ENCODE measurements around the gene GSC. TPM values are rescaled to one million over a fixed set of nuclear protein-coding genes. Genes with fewer than 3 reads are reported as not detected.
A peak's percentile ranks its signal among the peaks of the same experiment; 100 is the strongest.

Gene GSC
- polyA plus RNA-seq, 4 donors = not detected

DNA sequence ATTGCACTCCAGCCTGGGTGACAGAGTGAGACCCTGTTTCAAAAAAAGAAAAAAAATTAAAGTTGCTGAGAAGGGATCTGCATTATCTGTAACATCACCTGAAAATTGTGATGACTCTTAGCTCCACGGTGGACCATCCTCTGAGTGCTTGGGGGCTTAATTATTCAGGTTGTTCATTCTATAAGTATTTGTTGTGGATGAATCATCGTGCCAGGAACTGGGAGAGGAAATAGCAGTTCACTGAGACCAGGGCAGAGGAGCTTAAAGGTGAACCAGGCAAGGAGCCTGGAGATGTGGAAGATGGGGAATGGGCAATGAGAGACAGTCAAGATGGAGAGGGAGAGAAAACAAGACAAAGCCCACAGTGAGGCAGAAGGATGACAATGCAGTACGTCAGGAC, 25.5 kb upstream of the GSC start:
- H3K27me3 ChIP-seq (ENCODE audit: control insufficient read depth in 3 of 3, insufficient read depth in 3 of 3, low read length in 3 of 3) = peaks cover 0 to 5% (median 0%) of the 10 kb centered on the region in 3 donors
- no peak overlapping the region for H3K27ac ChIP-seq (ENCODE audit: low read depth in 1 of 3, low read length in 2 of 3)
- DNase-seq (no peak), FAIRE-seq (no peak)
- H3K9me3 ChIP-seq (ENCODE audit: control insufficient read depth in 2 of 2, insufficient read depth in 1 of 2, low read depth in 1 of 2, low read length in 1 of 2) = no peaks in the 10 kb centered on the region
- no peaks in the 10 kb centered on the region for H3K36me3 ChIP-seq (ENCODE audit: control insufficient read depth in 3 of 3, insufficient read depth in 2 of 3, low read depth in 1 of 3, low read length in 3 of 3)
- H3K4me3 ChIP-seq (ENCODE audit: low read depth in 1 of 3, low read length in 3 of 3) = no peak overlapping the region
- no peaks in the 10 kb centered on the region for H3K4me1 ChIP-seq (ENCODE audit: control insufficient read depth in 3 of 3, insufficient read depth in 2 of 3, low read depth in 1 of 3, low read length in 2 of 3)
- 64 to 72% (median 66%) methylated on average over 3 of the region's 3 CpGs for WGBS, 3 donors

DNA sequence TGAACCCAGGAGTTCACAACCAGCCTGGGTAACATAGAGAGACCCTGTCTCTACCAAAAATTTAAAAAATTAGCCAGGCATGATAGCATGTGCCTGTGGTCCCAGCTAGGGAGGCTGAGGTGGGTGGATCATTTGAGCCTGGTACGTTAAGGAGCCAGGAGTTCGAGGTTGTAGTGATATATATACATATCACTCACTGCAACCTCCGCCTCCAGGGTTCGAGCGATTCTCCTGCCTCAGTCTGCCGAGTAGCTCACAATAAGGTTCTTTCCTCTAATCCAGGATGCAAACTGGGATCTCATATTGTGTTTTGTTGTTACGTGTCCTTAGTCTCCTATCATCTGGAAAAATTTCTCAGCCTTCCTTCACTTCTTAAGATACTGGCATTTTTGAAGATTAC, 24.0 kb upstream of the GSC start:
- peaks cover 0 to 5% (median 0%) of the 10 kb centered on the region in 3 donors for H3K27me3 ChIP-seq (ENCODE audit: control insufficient read depth in 3 of 3, insufficient read depth in 3 of 3, low read length in 3 of 3)
- FAIRE-seq (no peak), DNase-seq (no peak)
- H3K36me3 ChIP-seq (ENCODE audit: control insufficient read depth in 3 of 3, insufficient read depth in 2 of 3, low read depth in 1 of 3, low read length in 3 of 3) = no peaks in the 10 kb centered on the region
- WGBS, 3 donors = 88 to 90% (median 90%) methylated on average over 7 of the region's 7 CpGs
- no peaks in the 10 kb centered on the region for H3K9me3 ChIP-seq (ENCODE audit: control insufficient read depth in 2 of 2, insufficient read depth in 1 of 2, low read depth in 1 of 2, low read length in 1 of 2)
- no peak overlapping the region for H3K27ac ChIP-seq (ENCODE audit: low read depth in 1 of 3, low read length in 2 of 3)
- H3K4me3 ChIP-seq (ENCODE audit: low read depth in 1 of 3, low read length in 3 of 3) = no peak overlapping the region
- H3K4me1 ChIP-seq (ENCODE audit: control insufficient read depth in 3 of 3, insufficient read depth in 2 of 3, low read depth in 1 of 3, low read length in 2 of 3) = no peaks in the 10 kb centered on the region

- Histone ChIP-seq H3K27ac (ENCODE audit: low read depth in 1 of 3, low read length in 2 of 3) (no peak overlapping the region), H3K4me1 (ENCODE audit: control insufficient read depth in 3 of 3, insufficient read depth in 2 of 3, low read depth in 1 of 3, low read length in 2 of 3) (no peaks in the 10 kb centered on the region), H3K27me3 (ENCODE audit: control insufficient read depth in 3 of 3, insufficient read depth in 3 of 3, low read length in 3 of 3) (peaks cover 0 to 11% (median 4%) of the 10 kb centered on the region in 3 donors), H3K4me3 (ENCODE audit: low read depth in 1 of 3, low read length in 3 of 3) (no peak overlapping the region), H3K9me3 (ENCODE audit: control insufficient read depth in 2 of 2, insufficient read depth in 1 of 2, low read depth in 1 of 2, low read length in 1 of 2) (no peaks in the 10 kb centered on the region), H3K36me3 (ENCODE audit: control insufficient read depth in 3 of 3, insufficient read depth in 2 of 3, low read depth in 1 of 3, low read length in 3 of 3) (no peaks in the 10 kb centered on the region)
- DNase-seq = no peak
- WGBS, 3 donors = 78 to 86% (median 81%) methylated on average over 10 of the region's 10 CpGs
- FAIRE-seq = no peak
Observed at GRCh38 chr14:94787655-94788054, 17.7 kb upstream of the GSC start.

DNA sequence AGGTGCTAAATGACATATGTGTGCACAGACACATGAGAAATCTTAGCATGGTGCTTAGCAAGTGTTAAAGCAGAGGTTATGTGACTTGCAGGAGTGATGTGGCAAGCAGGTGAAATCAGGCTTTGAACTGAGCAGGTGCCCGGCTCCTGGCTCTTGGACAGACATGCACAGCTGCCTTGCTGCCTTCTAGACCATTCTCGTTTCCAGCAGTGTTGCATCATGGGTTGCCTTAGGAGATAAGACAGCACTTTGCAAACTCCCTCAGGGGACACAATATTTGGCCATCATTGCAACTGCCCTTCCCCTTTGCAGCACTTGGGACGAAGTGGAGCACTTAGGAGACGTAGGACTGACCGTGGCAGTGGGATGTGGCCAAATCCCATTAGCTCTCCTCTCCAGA, 17.2 kb upstream of the GSC start:
- H3K4me1 ChIP-seq (ENCODE audit: control insufficient read depth in 3 of 3, insufficient read depth in 2 of 3, low read depth in 1 of 3, low read length in 2 of 3) = no peaks in the 10 kb centered on the region
- no peak for DNase-seq
- H3K36me3 ChIP-seq (ENCODE audit: control insufficient read depth in 3 of 3, insufficient read depth in 2 of 3, low read depth in 1 of 3, low read length in 3 of 3) = no peaks in the 10 kb centered on the region
- no peak overlapping the region for H3K27ac ChIP-seq (ENCODE audit: low read depth in 1 of 3, low read length in 2 of 3)
- no peak for FAIRE-seq
- H3K4me3 ChIP-seq (ENCODE audit: low read depth in 1 of 3, low read length in 3 of 3) = no peak overlapping the region
- H3K27me3 ChIP-seq (ENCODE audit: control insufficient read depth in 3 of 3, insufficient read depth in 3 of 3, low read length in 3 of 3) = peaks cover 0 to 11% (median 4%) of the 10 kb centered on the region in 3 donors
- no peaks in the 10 kb centered on the region for H3K9me3 ChIP-seq (ENCODE audit: control insufficient read depth in 2 of 2, insufficient read depth in 1 of 2, low read depth in 1 of 2, low read length in 1 of 2)
- WGBS, 3 donors = 31 to 48% (median 40%) methylated on average over 5 of the region's 5 CpGs

- Histone ChIP-seq H3K36me3 (ENCODE audit: control insufficient read depth in 3 of 3, insufficient read depth in 2 of 3, low read depth in 1 of 3, low read length in 3 of 3) (no peaks in the 10 kb centered on the region), H3K4me3 (ENCODE audit: low read depth in 1 of 3, low read length in 3 of 3) (no peak overlapping the region), H3K27ac (ENCODE audit: low read depth in 1 of 3, low read length in 2 of 3) (no peak overlapping the region), H3K27me3 (ENCODE audit: control insufficient read depth in 3 of 3, insufficient read depth in 3 of 3, low read length in 3 of 3) (peaks cover 0 to 42% (median 9%) of the 10 kb centered on the region in 3 donors), H3K9me3 (ENCODE audit: control insufficient read depth in 2 of 2, insufficient read depth in 1 of 2, low read depth in 1 of 2, low read length in 1 of 2) (no peaks in the 10 kb centered on the region), H3K4me1 (ENCODE audit: control insufficient read depth in 3 of 3, insufficient read depth in 2 of 3, low read depth in 1 of 3, low read length in 2 of 3) (peaks cover 0 to 2% (median 0%) of the 10 kb centered on the region in 3 donors)
- DNase-seq (no peak), FAIRE-seq (no peak)
- 63 to 85% (median 73%) methylated on average over 8 of the region's 8 CpGs for WGBS, 3 donors
Observed at GRCh38 chr14:94780536-94781399, 10.9 kb upstream of the GSC start.

GRCh38 chr14:94779713-94780112, 9.8 kb upstream of the GSC start:
- Histone ChIP-seq H3K4me1 (ENCODE audit: control insufficient read depth in 3 of 3, insufficient read depth in 2 of 3, low read depth in 1 of 3, low read length in 2 of 3) (peaks cover 0 to 2% (median 0%) of the 10 kb centered on the region in 3 donors), H3K36me3 (ENCODE audit: control insufficient read depth in 3 of 3, insufficient read depth in 2 of 3, low read depth in 1 of 3, low read length in 3 of 3) (no peaks in the 10 kb centered on the region), H3K9me3 (ENCODE audit: control insufficient read depth in 2 of 2, insufficient read depth in 1 of 2, low read depth in 1 of 2, low read length in 1 of 2) (no peaks in the 10 kb centered on the region), H3K4me3 (ENCODE audit: low read depth in 1 of 3, low read length in 3 of 3) (no peak overlapping the region), H3K27ac (ENCODE audit: low read depth in 1 of 3, low read length in 2 of 3) (no peak overlapping the region), H3K27me3 (ENCODE audit: control insufficient read depth in 3 of 3, insufficient read depth in 3 of 3, low read length in 3 of 3) (peaks cover 0 to 49% (median 14%) of the 10 kb centered on the region in 3 donors)
- WGBS, 3 donors = 7 to 71% (median 42%) methylated on average over 5 of the region's 5 CpGs
- no peak for FAIRE-seq
- peak in 1 of 2 donors; percentile 59 for DNase-seq

- Histone ChIP-seq H3K4me1 (ENCODE audit: control insufficient read depth in 3 of 3, insufficient read depth in 2 of 3, low read depth in 1 of 3, low read length in 2 of 3) (no peaks in the 10 kb centered on the region), H3K27me3 (ENCODE audit: control insufficient read depth in 3 of 3, insufficient read depth in 3 of 3, low read length in 3 of 3) (peaks cover 6 to 82% (median 42%) of the 10 kb centered on the region in 3 donors), H3K27ac (ENCODE audit: low read depth in 1 of 3, low read length in 2 of 3) (no peak overlapping the region), H3K9me3 (ENCODE audit: control insufficient read depth in 2 of 2, insufficient read depth in 1 of 2, low read depth in 1 of 2, low read length in 1 of 2) (no peaks in the 10 kb centered on the region), H3K36me3 (ENCODE audit: control insufficient read depth in 3 of 3, insufficient read depth in 2 of 3, low read depth in 1 of 3, low read length in 3 of 3) (no peaks in the 10 kb centered on the region), H3K4me3 (ENCODE audit: low read depth in 1 of 3, low read length in 3 of 3) (no peak overlapping the region)
- DNase-seq (peak in 1 of 2 donors; percentile 8), FAIRE-seq (no peak)
- 10 to 19% (median 17%) methylated on average over 2 of the region's 2 CpGs for WGBS, 3 donors
Observed at GRCh38 chr14:94775871-94776210, 5.9 kb upstream of the GSC start.

DNA sequence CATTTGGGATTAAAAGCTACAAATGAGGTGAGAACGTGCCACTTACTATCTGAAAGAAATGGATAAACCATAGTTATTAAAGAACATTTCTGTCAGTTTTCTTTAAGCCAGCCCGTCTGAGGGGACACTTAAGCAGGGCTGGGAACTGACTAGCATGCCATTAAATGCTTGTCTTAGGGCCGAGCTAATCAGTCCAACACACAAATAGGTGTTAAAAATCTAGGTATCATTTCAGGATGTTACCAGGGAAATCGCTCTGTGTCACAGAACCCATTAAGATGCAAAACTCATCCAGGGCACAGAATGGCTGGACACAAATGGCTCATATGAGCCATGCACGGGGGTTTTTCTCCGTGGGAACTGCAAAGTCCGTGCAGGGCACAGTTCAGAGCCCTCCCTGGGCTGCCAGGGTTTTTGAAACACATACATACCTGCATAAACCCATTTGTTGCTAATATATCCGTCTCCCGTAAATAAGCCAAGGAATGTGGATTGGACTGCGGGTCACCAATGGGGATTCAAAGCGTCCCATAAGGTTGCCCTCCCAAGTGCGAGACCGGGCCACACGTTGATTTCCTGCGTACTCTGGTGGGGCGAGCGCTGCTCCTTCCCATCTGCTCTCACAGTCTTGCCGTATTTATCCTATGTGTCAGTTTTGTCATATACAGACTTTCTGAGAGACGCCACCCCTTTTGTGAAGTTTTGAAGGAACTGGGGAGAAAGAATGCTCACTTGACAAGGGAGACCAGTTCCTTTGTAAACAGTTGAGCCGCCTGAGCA, 5.4 kb upstream of the GSC start:
- Histone ChIP-seq H3K27me3 (ENCODE audit: control insufficient read depth in 3 of 3, insufficient read depth in 3 of 3, low read length in 3 of 3) (peaks cover 6 to 86% (median 46%) of the 10 kb centered on the region in 3 donors), H3K4me1 (ENCODE audit: control insufficient read depth in 3 of 3, insufficient read depth in 2 of 3, low read depth in 1 of 3, low read length in 2 of 3) (no peaks in the 10 kb centered on the region), H3K27ac (ENCODE audit: low read depth in 1 of 3, low read length in 2 of 3) (no peak overlapping the region), H3K4me3 (ENCODE audit: low read depth in 1 of 3, low read length in 3 of 3) (no peak overlapping the region), H3K9me3 (ENCODE audit: control insufficient read depth in 2 of 2, insufficient read depth in 1 of 2, low read depth in 1 of 2, low read length in 1 of 2) (no peaks in the 10 kb centered on the region), H3K36me3 (ENCODE audit: control insufficient read depth in 3 of 3, insufficient read depth in 2 of 3, low read depth in 1 of 3, low read length in 3 of 3) (no peaks in the 10 kb centered on the region)
- peak in 1 of 2 donors; percentile 19 for DNase-seq
- WGBS, 3 donors = 6 to 16% (median 7%) methylated on average over 20 of the region's 20 CpGs
- FAIRE-seq = no peak
